ENCODE results near the gene DDX3X.

DNA sequence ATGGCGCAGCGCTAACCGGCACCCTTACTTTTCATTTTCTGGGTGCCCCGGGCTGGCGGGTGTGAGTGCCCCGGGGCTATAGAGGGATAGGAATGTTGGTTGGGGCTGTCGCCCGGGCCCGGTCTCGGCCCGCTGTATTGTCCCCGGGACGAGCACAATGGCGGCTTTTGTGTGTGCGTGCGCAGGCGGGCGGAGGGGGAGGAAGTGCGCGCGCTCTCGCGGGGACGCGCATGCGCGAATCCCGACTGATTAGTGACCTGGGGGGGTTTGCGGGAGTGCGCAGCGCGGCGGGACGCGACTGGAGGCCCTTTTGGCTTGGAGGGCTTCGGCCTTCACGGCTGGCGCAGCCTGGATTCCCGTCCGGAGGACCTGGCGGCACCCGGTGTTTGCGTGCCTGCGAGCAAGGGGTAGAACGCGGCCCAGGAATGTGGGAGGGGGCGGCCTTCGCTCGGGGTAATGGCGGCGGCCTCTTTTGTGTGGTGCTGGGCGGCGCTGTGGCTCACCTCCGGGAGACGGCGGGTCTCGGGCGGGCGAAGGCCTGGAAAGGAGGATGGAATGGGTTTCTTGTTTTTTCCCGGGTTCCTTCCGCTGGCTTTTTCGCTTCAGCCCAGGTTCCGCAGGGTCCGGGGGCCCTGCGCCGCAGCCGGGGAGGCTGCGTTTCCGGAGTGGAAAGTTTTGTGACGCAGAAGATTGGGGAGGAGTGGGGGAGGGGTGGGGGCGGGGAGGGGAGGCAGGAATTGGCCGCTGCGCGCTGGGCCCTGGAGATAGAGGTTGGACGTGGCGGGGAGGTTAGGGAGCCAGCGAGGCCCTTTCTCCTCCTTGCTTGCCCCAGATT, 618 bp downstream of the DDX3X start:
- TF ChIP-seq, protein P1, sequence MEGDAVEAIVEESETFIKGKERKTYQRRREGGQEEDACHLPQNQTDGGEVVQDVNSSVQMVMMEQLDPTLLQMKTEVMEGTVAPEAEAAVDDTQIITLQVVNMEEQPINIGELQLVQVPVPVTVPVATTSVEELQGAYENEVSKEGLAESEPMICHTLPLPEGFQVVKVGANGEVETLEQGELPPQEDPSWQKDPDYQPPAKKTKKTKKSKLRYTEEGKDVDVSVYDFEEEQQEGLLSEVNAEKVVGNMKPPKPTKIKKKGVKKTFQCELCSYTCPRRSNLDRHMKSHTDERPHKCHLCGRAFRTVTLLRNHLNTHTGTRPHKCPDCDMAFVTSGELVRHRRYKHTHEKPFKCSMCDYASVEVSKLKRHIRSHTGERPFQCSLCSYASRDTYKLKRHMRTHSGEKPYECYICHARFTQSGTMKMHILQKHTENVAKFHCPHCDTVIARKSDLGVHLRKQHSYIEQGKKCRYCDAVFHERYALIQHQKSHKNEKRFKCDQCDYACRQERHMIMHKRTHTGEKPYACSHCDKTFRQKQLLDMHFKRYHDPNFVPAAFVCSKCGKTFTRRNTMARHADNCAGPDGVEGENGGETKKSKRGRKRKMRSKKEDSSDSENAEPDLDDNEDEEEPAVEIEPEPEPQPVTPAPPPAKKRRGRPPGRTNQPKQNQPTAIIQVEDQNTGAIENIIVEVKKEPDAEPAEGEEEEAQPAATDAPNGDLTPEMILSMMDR (IDR thresholded peaks at IDR 0.05) = no peak
- no peak for TF ChIP-seq TCF7 (CRISPR knock-in tag; IDR thresholded peaks at IDR 0.05; ENCODE audit: low read depth)
- TF ChIP-seq ZNF317 (CRISPR knock-in tag; IDR thresholded peaks at IDR 0.05; ENCODE audit: borderline replicate concordance, low read depth) = no peak
- TF ChIP-seq, protein P2, sequence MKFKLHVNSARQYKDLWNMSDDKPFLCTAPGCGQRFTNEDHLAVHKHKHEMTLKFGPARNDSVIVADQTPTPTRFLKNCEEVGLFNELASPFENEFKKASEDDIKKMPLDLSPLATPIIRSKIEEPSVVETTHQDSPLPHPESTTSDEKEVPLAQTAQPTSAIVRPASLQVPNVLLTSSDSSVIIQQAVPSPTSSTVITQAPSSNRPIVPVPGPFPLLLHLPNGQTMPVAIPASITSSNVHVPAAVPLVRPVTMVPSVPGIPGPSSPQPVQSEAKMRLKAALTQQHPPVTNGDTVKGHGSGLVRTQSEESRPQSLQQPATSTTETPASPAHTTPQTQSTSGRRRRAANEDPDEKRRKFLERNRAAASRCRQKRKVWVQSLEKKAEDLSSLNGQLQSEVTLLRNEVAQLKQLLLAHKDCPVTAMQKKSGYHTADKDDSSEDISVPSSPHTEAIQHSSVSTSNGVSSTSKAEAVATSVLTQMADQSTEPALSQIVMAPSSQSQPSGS (CRISPR knock-in tag; IDR thresholded peaks at IDR 0.05; ENCODE audit: borderline replicate concordance, low read depth) = no peak
- TF ChIP-seq, protein P3, sequence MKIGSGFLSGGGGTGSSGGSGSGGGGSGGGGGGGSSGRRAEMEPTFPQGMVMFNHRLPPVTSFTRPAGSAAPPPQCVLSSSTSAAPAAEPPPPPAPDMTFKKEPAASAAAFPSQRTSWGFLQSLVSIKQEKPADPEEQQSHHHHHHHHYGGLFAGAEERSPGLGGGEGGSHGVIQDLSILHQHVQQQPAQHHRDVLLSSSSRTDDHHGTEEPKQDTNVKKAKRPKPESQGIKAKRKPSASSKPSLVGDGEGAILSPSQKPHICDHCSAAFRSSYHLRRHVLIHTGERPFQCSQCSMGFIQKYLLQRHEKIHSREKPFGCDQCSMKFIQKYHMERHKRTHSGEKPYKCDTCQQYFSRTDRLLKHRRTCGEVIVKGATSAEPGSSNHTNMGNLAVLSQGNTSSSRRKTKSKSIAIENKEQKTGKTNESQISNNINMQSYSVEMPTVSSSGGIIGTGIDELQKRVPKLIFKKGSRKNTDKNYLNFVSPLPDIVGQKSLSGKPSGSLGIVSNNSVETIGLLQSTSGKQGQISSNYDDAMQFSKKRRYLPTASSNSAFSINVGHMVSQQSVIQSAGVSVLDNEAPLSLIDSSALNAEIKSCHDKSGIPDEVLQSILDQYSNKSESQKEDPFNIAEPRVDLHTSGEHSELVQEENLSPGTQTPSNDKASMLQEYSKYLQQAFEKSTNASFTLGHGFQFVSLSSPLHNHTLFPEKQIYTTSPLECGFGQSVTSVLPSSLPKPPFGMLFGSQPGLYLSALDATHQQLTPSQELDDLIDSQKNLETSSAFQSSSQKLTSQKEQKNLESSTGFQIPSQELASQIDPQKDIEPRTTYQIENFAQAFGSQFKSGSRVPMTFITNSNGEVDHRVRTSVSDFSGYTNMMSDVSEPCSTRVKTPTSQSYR (CRISPR knock-in tag; IDR thresholded peaks at IDR 0.05) = no peak
- TF ChIP-seq, protein P4, sequence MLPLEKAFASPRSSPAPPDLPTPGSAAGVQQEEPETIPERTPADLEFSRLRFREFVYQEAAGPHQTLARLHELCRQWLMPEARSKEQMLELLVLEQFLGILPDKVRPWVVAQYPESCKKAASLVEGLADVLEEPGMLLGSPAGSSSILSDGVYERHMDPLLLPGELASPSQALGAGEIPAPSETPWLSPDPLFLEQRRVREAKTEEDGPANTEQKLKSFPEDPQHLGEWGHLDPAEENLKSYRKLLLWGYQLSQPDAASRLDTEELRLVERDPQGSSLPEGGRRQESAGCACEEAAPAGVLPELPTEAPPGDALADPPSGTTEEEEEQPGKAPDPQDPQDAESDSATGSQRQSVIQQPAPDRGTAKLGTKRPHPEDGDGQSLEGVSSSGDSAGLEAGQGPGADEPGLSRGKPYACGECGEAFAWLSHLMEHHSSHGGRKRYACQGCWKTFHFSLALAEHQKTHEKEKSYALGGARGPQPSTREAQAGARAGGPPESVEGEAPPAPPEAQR (CRISPR knock-in tag; IDR thresholded peaks at IDR 0.05) = no peak
- no peak for TF ChIP-seq ZBTB21 (CRISPR knock-in tag; IDR thresholded peaks at IDR 0.05; ENCODE audit: borderline replicate concordance)
- TF ChIP-seq, protein P5, sequence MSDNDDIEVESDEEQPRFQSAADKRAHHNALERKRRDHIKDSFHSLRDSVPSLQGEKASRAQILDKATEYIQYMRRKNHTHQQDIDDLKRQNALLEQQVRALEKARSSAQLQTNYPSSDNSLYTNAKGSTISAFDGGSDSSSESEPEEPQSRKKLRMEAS (CRISPR knock-in tag; IDR thresholded peaks at IDR 0.05) = no peak
- peak; percentile 56; the same call in 1 of the 2 replicates for TF ChIP-seq ZNF671 (CRISPR knock-in tag; IDR thresholded peaks at IDR 0.05)
- TF ChIP-seq, protein P6, sequence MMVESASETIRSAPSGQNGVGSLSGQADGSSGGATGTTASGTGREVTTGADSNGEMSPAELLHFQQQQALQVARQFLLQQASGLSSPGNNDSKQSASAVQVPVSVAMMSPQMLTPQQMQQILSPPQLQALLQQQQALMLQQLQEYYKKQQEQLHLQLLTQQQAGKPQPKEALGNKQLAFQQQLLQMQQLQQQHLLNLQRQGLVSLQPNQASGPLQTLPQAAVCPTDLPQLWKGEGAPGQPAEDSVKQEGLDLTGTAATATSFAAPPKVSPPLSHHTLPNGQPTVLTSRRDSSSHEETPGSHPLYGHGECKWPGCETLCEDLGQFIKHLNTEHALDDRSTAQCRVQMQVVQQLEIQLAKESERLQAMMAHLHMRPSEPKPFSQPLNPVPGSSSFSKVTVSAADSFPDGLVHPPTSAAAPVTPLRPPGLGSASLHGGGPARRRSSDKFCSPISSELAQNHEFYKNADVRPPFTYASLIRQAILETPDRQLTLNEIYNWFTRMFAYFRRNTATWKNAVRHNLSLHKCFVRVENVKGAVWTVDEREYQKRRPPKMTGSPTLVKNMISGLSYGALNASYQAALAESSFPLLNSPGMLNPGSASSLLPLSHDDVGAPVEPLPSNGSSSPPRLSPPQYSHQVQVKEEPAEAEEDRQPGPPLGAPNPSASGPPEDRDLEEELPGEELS (CRISPR knock-in tag; IDR thresholded peaks at IDR 0.05) = no peak
- TF ChIP-seq, protein P7, sequence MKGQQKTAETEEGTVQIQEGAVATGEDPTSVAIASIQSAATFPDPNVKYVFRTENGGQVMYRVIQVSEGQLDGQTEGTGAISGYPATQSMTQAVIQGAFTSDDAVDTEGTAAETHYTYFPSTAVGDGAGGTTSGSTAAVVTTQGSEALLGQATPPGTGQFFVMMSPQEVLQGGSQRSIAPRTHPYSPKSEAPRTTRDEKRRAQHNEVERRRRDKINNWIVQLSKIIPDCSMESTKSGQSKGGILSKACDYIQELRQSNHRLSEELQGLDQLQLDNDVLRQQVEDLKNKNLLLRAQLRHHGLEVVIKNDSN (CRISPR knock-in tag; IDR thresholded peaks at IDR 0.05) = no peak
- TF ChIP-seq SP1 (CRISPR knock-in tag; conservative IDR thresholded peaks at IDR 0.05) = 0 out of 2 replicates have a peak, but pooled peaks have one; percentile 14
